Esophagus mucosa (tissue), 1 donor: ENCODE data around the gene ADA. TPM values are rescaled to one million over a fixed set of nuclear protein-coding genes. Genes with fewer than 3 reads are reported as not detected.
"Not testable (repeated sequence)": the region's sequence is repeated elsewhere in the genome, so short reads cannot be mapped to it uniquely, and the experiment has no call there.

ENCODE experiments used
- ATAC-seq: fragments of 200-7000 bp; cut with Tn5 transposase; one replicate; pipeline ENCODE4 v1.9.1; 2020
- total RNA-seq: library from RNA; stranded (reverse); gene quantifications from one replicate; pipeline ENCODE4 v1.2.4, GENCODE V29; 2023
- donor health status: DM: yes; HTN: yes; CAD: no.

The ADA gene
- total RNA-seq: 21.8 TPM

GRCh38 chr20:44651684-44652423 lies at the start of gene ADA:
TSS of gene ADA (minus strand) at chr20:44651699. CDS start at chr20:44651607, 92 bp downstream.
- peak; percentile 50 for ATAC-seq

GRCh38 chr20:44700306-44700705 lies 48.8 kb upstream of the ADA start:
- ATAC-seq: no peak

DNA sequence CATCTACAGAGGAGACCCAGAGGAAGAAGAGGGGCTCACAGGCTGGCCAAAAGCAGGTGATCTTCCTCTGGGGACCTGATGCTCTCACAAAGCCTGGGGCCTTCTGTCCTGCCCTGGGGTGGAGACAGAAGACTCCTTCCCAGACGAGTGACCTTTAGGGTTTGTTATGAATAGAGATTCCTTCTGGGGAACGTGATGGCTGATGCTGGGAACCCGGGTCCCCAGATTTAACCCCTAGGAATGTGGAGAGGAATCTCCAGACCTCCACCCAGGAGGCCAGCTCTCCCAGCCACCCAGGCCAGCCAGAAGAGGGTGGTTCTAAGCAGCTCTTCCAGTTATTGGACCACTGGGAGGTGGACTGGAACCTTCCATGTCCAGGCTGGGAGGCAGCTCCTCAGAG lies 46.9 kb upstream of the ADA start:
- no peak for ATAC-seq

GRCh38 chr20:44697041-44697440 lies 45.5 kb upstream of the ADA start:
- not testable (repeated sequence) for ATAC-seq

DNA sequence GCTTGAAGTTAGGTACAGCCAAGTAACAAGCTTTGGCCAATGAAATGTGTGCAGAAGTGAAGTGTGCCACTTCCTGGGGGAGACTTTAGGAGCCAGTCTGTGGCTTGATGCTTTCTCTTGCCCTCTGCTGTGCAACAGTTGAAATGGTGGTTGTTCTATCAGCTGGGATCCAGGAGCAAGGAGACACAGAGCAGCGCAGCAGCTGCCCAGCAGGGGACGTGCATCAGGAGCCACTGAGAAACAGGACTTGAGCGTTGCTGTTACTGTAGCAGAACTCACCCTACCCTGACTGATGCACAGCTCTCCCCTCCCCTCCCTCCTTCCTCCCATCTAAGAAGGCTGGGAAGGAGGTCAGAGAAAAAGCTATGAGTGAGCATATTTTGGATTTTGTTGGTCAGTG lies 44.8 kb upstream of the ADA start:
- no peak for ATAC-seq

GRCh38 chr20:44695674-44696300 lies 44.3 kb upstream of the ADA start:
- no peak for ATAC-seq

GRCh38 chr20:44695295-44695673 lies 43.8 kb upstream of the ADA start:
- no peak for ATAC-seq

DNA sequence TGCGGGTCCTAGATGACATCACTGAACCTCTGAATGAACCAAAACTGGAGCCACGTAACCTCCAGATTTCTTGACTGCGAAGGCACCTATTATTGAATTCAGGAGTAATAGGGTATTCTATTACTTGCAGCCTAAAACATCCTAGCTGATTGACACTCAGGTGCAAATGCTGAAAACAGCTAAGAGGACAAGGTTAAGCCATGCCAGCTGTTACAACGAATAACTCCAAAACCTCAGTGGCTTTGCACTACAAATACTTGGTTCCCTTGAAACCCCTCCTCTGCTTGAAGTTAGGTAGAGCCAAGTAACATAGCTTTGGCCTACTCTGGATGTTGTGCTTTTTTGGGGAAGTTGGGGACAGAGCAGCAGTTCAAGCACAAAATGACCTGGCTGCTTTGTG lies 42.7 kb upstream of the ADA start:
- no peak for ATAC-seq

DNA sequence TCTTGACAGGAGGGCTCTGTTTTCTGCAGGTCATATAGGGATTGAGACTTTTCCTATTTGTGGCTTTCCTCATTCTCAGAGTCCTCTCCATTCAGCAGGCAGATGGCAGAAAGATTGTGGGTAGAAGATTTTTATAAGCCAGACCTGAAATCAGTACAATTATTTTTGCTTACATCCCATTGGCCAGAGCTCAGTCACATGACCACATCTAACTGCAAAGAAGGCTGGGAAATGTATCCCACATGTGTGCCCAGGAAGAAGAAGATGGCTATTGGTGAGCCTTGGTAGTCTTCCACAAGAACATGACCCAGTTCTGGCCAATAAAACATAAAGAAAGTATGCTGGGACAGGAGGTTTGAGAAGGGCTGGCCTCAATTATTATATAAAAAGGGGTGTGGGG lies 42.1 kb upstream of the ADA start:
- no peak for ATAC-seq

DNA sequence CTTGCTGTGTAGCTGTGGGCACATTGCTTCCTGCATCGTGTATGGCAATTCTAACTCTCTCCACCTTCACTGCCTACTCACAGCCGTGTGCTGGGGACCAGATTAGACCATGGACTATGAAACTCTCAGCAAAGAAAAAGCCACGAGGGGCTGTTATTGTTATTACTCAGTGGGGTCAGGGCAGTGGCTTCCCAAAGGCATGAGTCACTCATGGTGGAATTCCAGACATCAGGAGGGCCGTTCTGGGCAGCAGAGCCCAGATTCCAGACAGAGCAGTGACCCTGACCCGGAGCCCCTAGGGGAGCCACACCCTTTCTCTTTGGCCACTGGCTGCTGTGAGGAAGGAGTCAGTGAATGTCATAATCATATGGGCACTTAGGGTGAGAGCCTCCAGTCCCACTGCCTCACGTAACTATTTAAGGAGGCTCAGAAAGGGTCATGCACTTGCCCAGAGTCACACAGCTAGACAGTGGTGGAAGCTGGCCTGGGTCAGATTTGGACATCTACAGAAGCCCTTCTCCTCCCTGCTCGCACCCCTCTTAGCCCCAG lies 41.5 kb upstream of the ADA start:
- ATAC-seq: peak; percentile 62

GRCh38 chr20:44691424-44692423 lies 40.2 kb upstream of the ADA start:
- ATAC-seq: no peak

DNA sequence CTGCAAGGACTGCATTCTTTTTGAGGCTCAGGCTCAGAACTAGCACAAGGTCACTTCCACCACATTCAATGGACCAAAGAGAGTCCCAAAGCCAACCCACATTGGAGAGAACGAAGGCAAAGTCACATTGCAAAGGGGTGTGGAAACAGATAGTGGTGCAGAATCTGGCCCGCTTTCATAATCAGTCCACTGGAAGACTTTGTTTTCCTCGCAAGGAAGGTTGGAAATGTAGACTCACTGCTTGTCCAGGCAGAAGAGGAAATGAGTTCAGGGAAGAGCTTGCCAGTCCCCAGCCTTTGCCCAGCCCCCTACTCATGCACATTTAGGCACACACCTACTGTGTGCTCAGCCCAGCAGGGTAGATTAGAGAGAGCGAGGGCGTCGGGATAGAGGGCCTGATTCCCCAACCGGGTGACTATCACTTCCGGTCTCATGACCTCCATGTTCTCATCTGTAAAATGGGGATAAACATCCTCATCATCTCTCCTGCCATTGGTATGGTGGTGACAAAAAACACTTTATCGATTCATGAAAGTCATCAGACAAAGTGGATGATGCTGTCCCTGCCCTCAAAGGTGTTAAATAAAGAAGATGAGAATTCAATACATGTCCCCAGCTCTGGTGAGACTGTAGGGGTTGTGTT lies 39.4 kb upstream of the ADA start:
- ATAC-seq: no peak

DNA sequence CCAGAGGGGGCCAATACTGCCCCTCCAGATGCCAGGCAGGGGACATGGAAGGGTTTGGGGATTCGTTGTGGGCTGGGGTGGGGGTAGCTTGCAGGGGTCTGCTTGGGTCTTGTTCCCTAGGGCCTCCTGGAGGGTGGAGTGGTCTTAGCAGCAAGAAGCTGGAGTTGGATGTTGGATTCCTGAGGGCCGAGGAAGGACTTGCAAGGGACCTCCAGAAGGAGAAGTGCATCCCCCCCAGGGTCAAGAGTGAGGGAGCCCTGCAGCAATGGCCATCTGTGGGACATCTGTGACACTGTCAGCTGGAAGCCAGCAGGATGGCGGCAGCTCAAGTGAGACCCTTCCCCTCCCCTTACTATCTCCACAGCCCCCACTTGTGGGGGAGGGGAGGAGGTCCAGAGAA lies 38.3 kb upstream of the ADA start:
- no peak for ATAC-seq

- ATAC-seq: no peak
These were observed 36.6 kb upstream of the ADA start for GRCh38 chr20:44688053-44688625.

- no peak for ATAC-seq
These were observed 35.4 kb upstream of the ADA start for GRCh38 chr20:44686934-44687333.

GRCh38 chr20:44684047-44684967 lies 32.8 kb upstream of the ADA start:
- ATAC-seq: peak; percentile 55

DNA sequence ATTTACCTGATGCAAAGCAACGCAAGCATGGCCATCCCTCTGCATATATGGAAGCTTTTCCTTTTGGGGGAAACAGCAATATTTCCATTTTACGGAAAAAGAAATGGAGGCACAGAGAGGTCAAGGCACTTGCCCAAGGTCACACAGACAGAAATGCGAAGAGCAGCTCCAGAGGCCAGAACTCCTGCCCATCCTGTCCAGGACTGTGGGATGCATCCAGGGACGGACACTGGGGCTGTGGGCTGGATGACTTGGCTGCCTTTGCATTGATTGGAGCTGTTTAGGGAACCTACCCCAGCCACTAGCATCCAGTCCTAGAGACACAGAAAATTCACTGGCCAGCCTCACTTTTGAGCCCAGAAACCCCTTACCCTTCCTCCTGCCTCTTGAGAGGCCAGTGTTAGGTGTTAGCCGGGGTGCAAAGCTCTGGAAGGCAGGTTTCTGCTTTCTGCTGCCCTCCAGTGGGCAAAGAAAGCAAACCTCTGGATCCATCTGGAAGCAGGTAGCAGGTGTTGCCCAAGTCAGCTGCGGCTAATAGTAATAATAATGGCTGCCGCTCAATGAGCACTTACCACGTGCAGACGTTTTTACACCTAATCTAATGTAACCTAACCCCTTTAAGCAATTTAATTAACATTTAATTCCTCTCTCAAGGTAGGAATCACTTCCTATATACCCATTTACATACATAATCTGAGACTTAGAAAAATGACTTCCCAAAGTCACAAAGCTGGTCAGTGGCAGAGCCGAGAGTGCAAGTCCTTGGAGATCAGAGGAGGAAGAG lies 32.0 kb upstream of the ADA start:
- peak; percentile 75 for ATAC-seq

- no peak for ATAC-seq
These were observed 30.5 kb upstream of the ADA start for GRCh38 chr20:44681796-44682566.

- ATAC-seq: no peak
These were observed 27.6 kb upstream of the ADA start for GRCh38 chr20:44678990-44679611.
